ENCODE measurements around the gene AGPS.
A peak's percentile ranks its signal among the peaks of the same experiment; 100 is the strongest.
"Not testable (repeated sequence)": the region's sequence is repeated elsewhere in the genome, so short reads cannot be mapped to it uniquely, and the experiment has no call there.

The AGPS gene

DNA sequence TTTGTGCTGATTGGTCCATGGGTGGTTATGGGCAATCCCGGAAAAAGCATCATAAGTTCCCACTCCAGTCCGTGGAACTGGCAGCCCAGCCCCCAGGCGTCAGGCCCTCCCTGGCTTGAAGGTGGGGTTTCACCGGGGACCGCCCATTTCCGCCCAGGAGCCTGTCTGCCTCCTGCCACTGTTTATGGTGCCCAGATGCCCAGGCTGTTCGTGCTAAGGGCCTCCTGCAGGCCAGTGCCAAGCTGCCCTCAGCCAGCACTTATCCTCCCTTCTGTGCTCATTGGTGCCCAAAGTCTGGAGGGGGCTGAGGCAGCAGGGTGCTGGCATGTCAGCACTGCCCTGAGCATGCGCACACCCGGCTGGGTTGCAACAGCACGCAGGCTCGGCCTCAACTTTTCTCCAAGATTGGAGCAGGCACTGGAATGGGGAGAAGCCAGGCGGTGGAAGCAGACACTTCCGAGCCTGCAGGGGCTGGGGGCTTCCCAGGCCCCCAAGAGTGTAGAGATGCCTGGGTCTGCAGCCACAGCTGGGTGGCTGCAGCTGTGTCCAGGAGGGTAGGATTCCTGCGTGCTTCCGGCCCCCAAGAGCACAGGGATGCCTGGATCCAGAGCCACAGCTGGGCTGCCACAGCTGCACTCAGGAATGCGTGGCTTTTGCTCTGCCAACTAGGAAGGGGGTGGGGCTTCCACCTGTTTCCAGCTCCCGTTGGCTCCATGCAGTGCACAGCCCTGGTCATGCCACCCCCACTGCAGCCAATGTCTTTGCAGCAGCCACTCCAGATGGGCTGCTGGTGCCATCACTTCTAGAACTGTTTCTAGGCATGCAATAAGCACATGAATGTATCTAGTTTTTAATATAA, 74.0 kb downstream of the AGPS start:
- no peaks in the 10 kb centered on the region for H3K4me1 Mint-ChIP-seq
- no peak overlapping the region for H3K27ac Mint-ChIP-seq (ENCODE audit: low read depth)
- DNase-seq (ENCODE audit: low spot score in 2 of 2) (no peak), ATAC-seq (replicated peaks; ENCODE audit: extremely low read depth, poor library complexity, severe bottlenecking) (no peak)
- H3K27me3 Mint-ChIP-seq: no peaks in the 10 kb centered on the region
- H3K4me3 Mint-ChIP-seq: no peak overlapping the region
- peaks cover 11% of the 10 kb centered on the region for H3K9me3 Mint-ChIP-seq
- H3K36me3 Mint-ChIP-seq (ENCODE audit: insufficient read depth): peaks cover 9% of the 10 kb centered on the region

DNA sequence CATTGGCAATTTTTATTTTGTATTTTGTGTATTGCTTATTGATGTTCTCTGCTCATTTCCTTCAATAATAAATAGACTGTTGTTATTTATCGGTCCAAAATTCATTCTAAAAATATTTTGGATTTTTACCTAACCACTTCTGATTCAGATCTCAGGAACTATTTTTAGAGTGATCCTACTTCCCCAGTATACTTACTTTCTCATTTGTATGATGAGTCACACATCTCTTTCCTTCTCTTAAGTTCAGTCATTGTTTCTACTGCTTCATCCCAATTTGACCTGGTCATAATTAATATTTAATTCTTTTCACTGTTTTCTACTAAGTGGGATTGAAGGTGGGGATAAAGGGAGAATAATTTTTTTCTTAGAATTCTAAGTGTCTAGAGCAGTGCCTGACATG, 75.1 kb downstream of the AGPS start:
- Mint-ChIP-seq H3K4me1 (peaks cover 2% of the 10 kb centered on the region), H3K9me3 (peaks cover 17% of the 10 kb centered on the region), H3K27ac (ENCODE audit: low read depth) (peak overlapping the region; percentile 20), H3K4me3 (no peak overlapping the region), H3K27me3 (no peaks in the 10 kb centered on the region), H3K36me3 (ENCODE audit: insufficient read depth) (peaks cover 9% of the 10 kb centered on the region)
- ATAC-seq (replicated peaks; ENCODE audit: extremely low read depth, poor library complexity, severe bottlenecking): no peak
- no peak for DNase-seq (ENCODE audit: low spot score in 2 of 2)

DNA sequence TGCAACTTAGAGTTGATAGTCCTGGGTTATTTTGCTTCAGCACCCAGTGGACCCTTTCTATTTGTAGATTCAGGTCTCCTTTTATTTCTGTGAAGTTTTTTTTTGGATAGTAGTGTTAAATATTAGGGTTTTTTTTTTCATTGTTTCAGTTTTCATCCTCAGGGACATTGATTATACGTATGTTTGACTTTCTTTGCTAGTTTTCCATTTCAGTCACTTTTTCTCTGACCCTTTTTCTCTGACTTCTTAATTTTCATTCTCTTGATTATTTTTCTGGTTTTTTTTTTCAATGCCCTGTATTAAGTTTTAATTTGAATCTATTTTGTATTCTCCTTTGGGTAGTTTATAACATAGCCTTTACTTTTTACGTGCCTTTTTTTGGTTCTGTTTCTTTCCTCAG, 79.4 kb downstream of the AGPS start:
- Mint-ChIP-seq H3K27ac (ENCODE audit: low read depth) (no peak overlapping the region), H3K36me3 (ENCODE audit: insufficient read depth) (peaks cover 4% of the 10 kb centered on the region), H3K27me3 (no peaks in the 10 kb centered on the region), H3K9me3 (peaks cover 17% of the 10 kb centered on the region), H3K4me3 (no peak overlapping the region), H3K4me1 (peaks cover 7% of the 10 kb centered on the region)
- DNase-seq (ENCODE audit: low spot score in 2 of 2) (no peak), ATAC-seq (replicated peaks; ENCODE audit: extremely low read depth, poor library complexity, severe bottlenecking) (no peak)

- Mint-ChIP-seq H3K27me3 (no peaks in the 10 kb centered on the region), H3K9me3 (peaks cover 18% of the 10 kb centered on the region), H3K4me1 (peaks cover 7% of the 10 kb centered on the region), H3K4me3 (no peak overlapping the region), H3K27ac (ENCODE audit: low read depth) (no peak overlapping the region), H3K36me3 (ENCODE audit: insufficient read depth) (peaks cover 5% of the 10 kb centered on the region)
- ATAC-seq (replicated peaks; ENCODE audit: extremely low read depth, poor library complexity, severe bottlenecking) (no peak), DNase-seq (ENCODE audit: low spot score in 2 of 2) (no peak)
Observed at GRCh38 chr2:177474301-177474700, 81.7 kb downstream of the AGPS start.

DNA sequence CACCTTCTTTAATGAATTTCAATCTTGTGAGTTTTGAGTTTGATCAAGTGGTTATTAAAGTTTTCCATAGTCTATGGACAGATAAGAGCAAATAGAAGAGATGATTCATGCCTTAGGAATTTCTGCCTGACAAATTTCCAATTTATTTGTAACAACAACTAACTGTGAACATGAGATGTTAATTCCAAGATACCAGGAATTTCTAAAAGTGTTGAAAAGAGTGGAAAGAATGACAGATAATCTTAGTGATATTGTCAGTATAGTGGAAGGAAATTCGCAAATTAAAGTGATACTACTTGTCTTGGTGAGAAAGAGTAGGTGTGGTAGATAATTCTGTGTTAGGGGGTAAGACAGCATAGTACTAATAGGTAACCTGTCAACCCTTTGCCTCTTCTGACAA, 82.4 kb downstream of the AGPS start:
- Mint-ChIP-seq H3K4me1 (peaks cover 7% of the 10 kb centered on the region), H3K27ac (ENCODE audit: low read depth) (no peak overlapping the region), H3K27me3 (no peaks in the 10 kb centered on the region), H3K9me3 (peaks cover 18% of the 10 kb centered on the region), H3K36me3 (ENCODE audit: insufficient read depth) (peaks cover 7% of the 10 kb centered on the region), H3K4me3 (no peak overlapping the region)
- no peak for DNase-seq (ENCODE audit: low spot score in 2 of 2)
- ATAC-seq (replicated peaks; ENCODE audit: extremely low read depth, poor library complexity, severe bottlenecking): no peak

- Mint-ChIP-seq H3K4me3 (no peak overlapping the region), H3K4me1 (peaks cover 7% of the 10 kb centered on the region), H3K27me3 (no peaks in the 10 kb centered on the region), H3K27ac (ENCODE audit: low read depth) (no peak overlapping the region), H3K9me3 (peaks cover 11% of the 10 kb centered on the region), H3K36me3 (ENCODE audit: insufficient read depth) (peaks cover 8% of the 10 kb centered on the region)
- ATAC-seq (replicated peaks; ENCODE audit: extremely low read depth, poor library complexity, severe bottlenecking): no peak
- DNase-seq (ENCODE audit: low spot score in 2 of 2): no peak
Observed at GRCh38 chr2:177476897-177477296, 84.3 kb downstream of the AGPS start.

GRCh38 chr2:177478029-177478428, 85.5 kb downstream of the AGPS start:
- Mint-ChIP-seq H3K9me3 (peaks cover 5% of the 10 kb centered on the region), H3K27me3 (no peaks in the 10 kb centered on the region), H3K27ac (ENCODE audit: low read depth) (no peak overlapping the region), H3K4me1 (peaks cover under 1% of the 10 kb centered on the region), H3K36me3 (ENCODE audit: insufficient read depth) (peaks cover 6% of the 10 kb centered on the region), H3K4me3 (no peak overlapping the region)
- no peak for ATAC-seq (replicated peaks; ENCODE audit: extremely low read depth, poor library complexity, severe bottlenecking)
- DNase-seq (ENCODE audit: low spot score in 2 of 2): no peak

DNA sequence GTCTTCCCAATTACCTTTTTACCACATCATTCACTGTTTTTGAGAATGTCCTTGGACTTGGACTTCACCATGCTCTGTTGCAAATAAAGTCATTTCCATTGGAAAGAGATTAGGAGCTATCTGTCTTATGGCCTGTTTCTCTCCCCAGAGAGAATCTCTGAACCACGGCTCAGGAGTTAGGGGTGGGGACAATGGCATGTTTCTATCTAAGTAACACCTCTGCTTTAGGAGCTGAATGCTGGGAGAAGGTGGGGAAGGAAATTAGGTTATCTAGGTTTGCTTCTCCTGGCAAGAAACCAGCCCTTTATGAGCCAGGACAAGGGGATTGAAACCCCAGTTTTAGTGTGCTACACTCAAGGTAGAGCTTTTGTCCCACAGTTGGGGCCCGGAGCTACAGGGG, 86.3 kb downstream of the AGPS start:
- Mint-ChIP-seq H3K4me1 (peaks cover 5% of the 10 kb centered on the region), H3K27ac (ENCODE audit: low read depth) (no peak overlapping the region), H3K4me3 (no peak overlapping the region), H3K9me3 (peaks cover 5% of the 10 kb centered on the region), H3K36me3 (ENCODE audit: insufficient read depth) (peaks cover 10% of the 10 kb centered on the region), H3K27me3 (no peaks in the 10 kb centered on the region)
- no peak for DNase-seq (ENCODE audit: low spot score in 2 of 2)
- no peak for ATAC-seq (replicated peaks; ENCODE audit: extremely low read depth, poor library complexity, severe bottlenecking)

GRCh38 chr2:177482195-177482594, 89.6 kb downstream of the AGPS start:
- DNase-seq (ENCODE audit: low spot score in 2 of 2) (no peak), ATAC-seq (replicated peaks; ENCODE audit: extremely low read depth, poor library complexity, severe bottlenecking) (no peak)
- H3K27me3 Mint-ChIP-seq: no peaks in the 10 kb centered on the region
- no peak overlapping the region for H3K27ac Mint-ChIP-seq (ENCODE audit: low read depth)
- H3K9me3 Mint-ChIP-seq: peaks cover 5% of the 10 kb centered on the region
- no peak overlapping the region for H3K4me3 Mint-ChIP-seq
- H3K4me1 Mint-ChIP-seq: peaks cover 5% of the 10 kb centered on the region
- H3K36me3 Mint-ChIP-seq (ENCODE audit: insufficient read depth): peaks cover 15% of the 10 kb centered on the region

DNA sequence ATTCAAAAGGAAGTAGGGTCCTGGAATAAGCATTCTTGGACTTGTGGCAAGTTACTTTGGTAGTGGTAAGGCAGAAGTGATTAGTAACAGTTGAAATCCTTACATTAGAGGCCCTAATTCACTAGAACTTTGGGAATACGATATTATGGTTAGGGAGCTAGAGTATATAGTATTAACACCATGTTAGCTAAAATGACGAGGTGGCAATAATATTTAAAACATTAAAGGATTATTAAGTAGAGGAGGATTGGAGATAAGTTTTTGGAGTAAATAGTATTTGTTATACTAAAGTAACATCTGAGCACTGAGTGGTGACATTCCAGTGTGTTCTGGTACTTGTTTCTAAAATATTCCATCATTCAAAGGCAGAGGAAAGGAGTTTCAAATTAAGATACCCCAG, 91.0 kb downstream of the AGPS start:
- Mint-ChIP-seq H3K4me1 (peaks cover 5% of the 10 kb centered on the region), H3K27ac (ENCODE audit: low read depth) (peak overlapping the region; percentile 73), H3K36me3 (ENCODE audit: insufficient read depth) (peaks cover 15% of the 10 kb centered on the region), H3K27me3 (no peaks in the 10 kb centered on the region), H3K9me3 (peaks cover 5% of the 10 kb centered on the region), H3K4me3 (no peak overlapping the region)
- DNase-seq (ENCODE audit: low spot score in 2 of 2) (no peak), ATAC-seq (replicated peaks; ENCODE audit: extremely low read depth, poor library complexity, severe bottlenecking) (no peak)

DNA sequence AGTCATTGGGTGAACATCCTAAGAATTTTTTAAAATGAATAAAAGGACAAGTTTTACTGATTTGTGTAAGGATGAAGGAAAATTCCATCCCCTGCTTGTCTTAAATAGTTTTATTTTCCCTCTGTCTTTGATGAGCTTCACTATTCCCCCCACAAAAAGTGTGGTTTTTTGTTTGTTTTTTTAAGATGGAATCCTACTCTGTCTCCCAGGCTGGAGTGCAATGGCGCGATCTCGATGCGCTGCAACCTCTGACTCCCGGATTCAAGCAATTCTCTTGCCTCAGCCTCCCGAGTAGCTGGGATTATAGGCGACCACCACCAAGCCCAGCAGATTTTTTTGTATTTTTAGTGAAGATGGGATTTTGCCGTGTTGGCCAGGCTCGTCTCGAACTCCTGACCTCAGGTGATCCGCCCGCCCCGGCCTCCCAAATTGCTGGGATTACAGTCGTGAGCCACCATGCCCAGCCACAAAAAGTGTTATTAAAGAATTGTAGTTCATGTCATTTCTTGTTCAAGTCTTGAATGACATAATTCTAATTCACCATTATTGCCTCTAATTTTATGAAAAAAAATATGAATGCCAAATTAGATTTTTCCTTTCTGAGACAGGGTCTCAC, 91.7 kb downstream of the AGPS start:
- Mint-ChIP-seq H3K4me3 (no peak overlapping the region), H3K4me1 (peaks cover 5% of the 10 kb centered on the region), H3K27me3 (no peaks in the 10 kb centered on the region), H3K36me3 (ENCODE audit: insufficient read depth) (peaks cover 15% of the 10 kb centered on the region), H3K9me3 (peaks cover 5% of the 10 kb centered on the region), H3K27ac (ENCODE audit: low read depth) (no peak overlapping the region)
- ATAC-seq (replicated peaks; ENCODE audit: extremely low read depth, poor library complexity, severe bottlenecking): no peak
- DNase-seq (ENCODE audit: low spot score in 2 of 2): no peak

GRCh38 chr2:177485657-177486056, 93.1 kb downstream of the AGPS start:
- H3K27me3 Mint-ChIP-seq; ATAC-seq (replicated peaks; ENCODE audit: extremely low read depth, poor library complexity, severe bottlenecking); H3K4me1 Mint-ChIP-seq; H3K27ac Mint-ChIP-seq (ENCODE audit: low read depth); DNase-seq (ENCODE audit: low spot score in 2 of 2); H3K9me3 Mint-ChIP-seq; H3K4me3 Mint-ChIP-seq: not testable (repeated sequence)
- peaks cover 13% of the 10 kb centered on the region for H3K36me3 Mint-ChIP-seq (ENCODE audit: insufficient read depth)

DNA sequence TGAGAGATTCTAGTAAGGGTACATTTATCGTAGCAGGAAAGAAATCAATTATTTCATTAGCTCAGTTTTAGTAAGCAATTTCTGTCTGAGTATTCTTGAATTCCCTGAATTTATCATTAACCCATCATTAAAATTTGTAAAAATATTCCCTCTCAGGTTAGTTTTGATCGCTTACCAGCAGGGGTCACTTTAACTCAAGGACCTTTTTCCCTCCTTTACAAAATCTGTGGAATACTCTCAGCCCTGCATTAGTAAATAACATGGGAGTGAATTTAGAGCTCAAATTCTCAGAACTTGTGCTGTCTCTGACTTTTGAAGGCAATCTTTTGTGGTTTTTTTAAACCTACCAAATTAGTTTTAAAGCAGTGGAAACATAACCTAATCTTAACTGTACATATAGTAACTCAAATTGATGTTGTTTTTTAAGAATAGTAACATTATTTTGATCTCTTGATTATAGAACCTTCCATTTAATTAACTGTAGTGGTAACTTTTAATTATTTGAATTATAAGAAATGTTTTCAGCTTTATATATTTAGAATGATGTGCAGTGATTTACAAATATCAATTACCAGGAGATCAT, 97.2 kb downstream of the AGPS start:
- Mint-ChIP-seq H3K27ac (ENCODE audit: low read depth) (no peak overlapping the region), H3K36me3 (ENCODE audit: insufficient read depth) (peaks cover 11% of the 10 kb centered on the region), H3K4me3 (no peak overlapping the region), H3K27me3 (no peaks in the 10 kb centered on the region), H3K9me3 (no peaks in the 10 kb centered on the region), H3K4me1 (no peaks in the 10 kb centered on the region)
- ATAC-seq (replicated peaks; ENCODE audit: extremely low read depth, poor library complexity, severe bottlenecking): no peak
- DNase-seq (ENCODE audit: low spot score in 2 of 2): no peak
